Measurements from ENCODE around the gene SPAAR. TPM values are rescaled to one million over a fixed set of nuclear protein-coding genes. Genes with fewer than 3 reads are reported as not detected.

The SPAAR gene
- total RNA-seq, 1 experiment from 2014 or later: 0.72 TPM

DNA sequence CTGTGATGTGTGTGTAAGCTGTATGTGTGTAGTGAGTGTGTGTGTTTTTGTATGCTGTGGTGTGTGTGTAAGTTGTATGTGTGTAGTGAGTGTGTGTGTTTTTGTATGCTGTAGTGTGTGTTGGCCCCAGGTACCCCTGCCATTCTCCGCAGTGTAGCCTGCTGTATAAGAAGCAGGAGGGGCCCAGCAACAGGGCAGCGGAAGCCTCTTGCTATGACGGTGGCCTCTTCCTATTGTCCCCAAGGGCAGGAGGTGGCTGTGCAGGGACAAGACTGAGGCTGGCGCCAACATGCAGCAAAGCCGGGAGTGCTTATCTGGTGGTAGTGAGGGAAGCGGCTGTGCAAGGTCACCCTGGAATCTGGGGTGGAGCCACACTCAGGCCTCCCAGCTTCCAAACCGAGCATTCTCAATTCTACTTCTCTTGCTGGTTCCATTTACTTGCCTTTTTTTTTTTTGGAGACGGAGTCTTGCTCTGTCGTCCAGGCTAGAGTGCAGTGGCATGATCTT is 5.1 kb downstream of the SPAAR start:
- intact Hi-C loops (cut with micrococcal nuclease): no loop called here
- Mint-ChIP-seq H3K36me3 (ENCODE audit: insufficient read depth, unreplicated experiment) (no peaks in the 10 kb centered on the region), H3K4me3 (ENCODE audit: unreplicated experiment) (no peak overlapping the region), H3K27ac (ENCODE audit: low read depth, unreplicated experiment) (no peak overlapping the region), H3K4me1 (ENCODE audit: insufficient read depth, unreplicated experiment) (peaks cover 9% of the 10 kb centered on the region), H3K27me3 (ENCODE audit: insufficient read depth, unreplicated experiment) (no peaks in the 10 kb centered on the region), H3K9me3 (ENCODE audit: unreplicated experiment) (no peaks in the 10 kb centered on the region)
- no peak for DNase-seq (ENCODE audit: unreplicated experiment)
- ChIA-PET POLR2A (interaction anchor here (0.6 to 1.5 kb wide), 4 partner anchors 10 to 186 kb away, joined by 3 to 9 read pairs (median 4); no protein-coding TSS in a partner anchor), CTCF (interaction anchor here (0.5 to 1.9 kb wide), 3 partner anchors 11 to 109 kb away, joined by 3 to 8 read pairs (median 3); no protein-coding TSS in a partner anchor)
- TF ChIP-seq CTCF (IDR thresholded peaks at IDR 0.05; ENCODE audit: unreplicated experiment): no peak
- no TSS peak for BruUV-seq (replicated peaks)

GRCh38 chr9:35915681-35916294 is 6.5 kb downstream of the SPAAR start:
- Mint-ChIP-seq H3K36me3 (ENCODE audit: insufficient read depth, unreplicated experiment) (no peaks in the 10 kb centered on the region), H3K4me3 (ENCODE audit: unreplicated experiment) (no peak overlapping the region), H3K4me1 (ENCODE audit: insufficient read depth, unreplicated experiment) (peaks cover 4% of the 10 kb centered on the region), H3K27me3 (ENCODE audit: insufficient read depth, unreplicated experiment) (no peaks in the 10 kb centered on the region), H3K9me3 (ENCODE audit: unreplicated experiment) (no peaks in the 10 kb centered on the region), H3K27ac (ENCODE audit: low read depth, unreplicated experiment) (no peak overlapping the region)
- no TSS peak for BruUV-seq (replicated peaks)
- DNase-seq (ENCODE audit: unreplicated experiment): no peak
- intact Hi-C loops (cut with micrococcal nuclease): no loop called here
- CTCF ChIA-PET: interaction anchor here (0.9 kb wide), 1 partner anchor 33 kb away, joined by 4 read pairs; no protein-coding TSS in a partner anchor
- no peak for TF ChIP-seq CTCF (IDR thresholded peaks at IDR 0.05; ENCODE audit: unreplicated experiment)
- POLR2A ChIA-PET: no interaction called here

GRCh38 chr9:35917261-35917660 is 8.0 kb downstream of the SPAAR start:
- H3K36me3 Mint-ChIP-seq (ENCODE audit: insufficient read depth, unreplicated experiment): no peaks in the 10 kb centered on the region
- CTCF ChIA-PET: interaction anchor here (1.5 kb wide), 1 partner anchor 127 kb away, joined by 5 read pairs; no protein-coding TSS in a partner anchor
- no peaks in the 10 kb centered on the region for H3K27me3 Mint-ChIP-seq (ENCODE audit: insufficient read depth, unreplicated experiment)
- POLR2A ChIA-PET: interaction anchor here (0.6 kb wide), 1 partner anchor 134 kb away, joined by 4 read pairs; no protein-coding TSS in a partner anchor
- TF ChIP-seq CTCF (IDR thresholded peaks at IDR 0.05; ENCODE audit: unreplicated experiment): no peak
- no peak for DNase-seq (ENCODE audit: unreplicated experiment)
- no peaks in the 10 kb centered on the region for H3K4me1 Mint-ChIP-seq (ENCODE audit: insufficient read depth, unreplicated experiment)
- no peak overlapping the region for H3K4me3 Mint-ChIP-seq (ENCODE audit: unreplicated experiment)
- H3K27ac Mint-ChIP-seq (ENCODE audit: low read depth, unreplicated experiment): no peak overlapping the region
- intact Hi-C loops (cut with micrococcal nuclease): no loop called here
- no peaks in the 10 kb centered on the region for H3K9me3 Mint-ChIP-seq (ENCODE audit: unreplicated experiment)
- no TSS peak for BruUV-seq (replicated peaks)

- no TSS peak for BruUV-seq (replicated peaks)
- ChIA-PET CTCF (interaction anchor here (0.7 to 2.3 kb wide), 6 partner anchors 8 to 440 kb away, joined by 3 to 15 read pairs (median 4); partner anchors contain the start of gene SPAAR), POLR2A (no interaction called here)
- no peaks in the 10 kb centered on the region for H3K27me3 Mint-ChIP-seq (ENCODE audit: insufficient read depth, unreplicated experiment)
- intact Hi-C loops (cut with micrococcal nuclease): no loop called here
- TF ChIP-seq CTCF (IDR thresholded peaks at IDR 0.05; ENCODE audit: unreplicated experiment): no peak
- H3K27ac Mint-ChIP-seq (ENCODE audit: low read depth, unreplicated experiment): no peak overlapping the region
- no peak overlapping the region for H3K4me3 Mint-ChIP-seq (ENCODE audit: unreplicated experiment)
- no peaks in the 10 kb centered on the region for H3K36me3 Mint-ChIP-seq (ENCODE audit: insufficient read depth, unreplicated experiment)
- H3K9me3 Mint-ChIP-seq (ENCODE audit: unreplicated experiment): no peaks in the 10 kb centered on the region
- peak; percentile 13 for DNase-seq (ENCODE audit: unreplicated experiment)
- peaks cover 6% of the 10 kb centered on the region for H3K4me1 Mint-ChIP-seq (ENCODE audit: insufficient read depth, unreplicated experiment)
Measured at GRCh38 chr9:35918780-35919179, 9.5 kb downstream of the SPAAR start.
